ENCODE data around the gene FOXP1.
A peak's percentile ranks its signal among the peaks of the same experiment; 100 is the strongest.

DNA sequence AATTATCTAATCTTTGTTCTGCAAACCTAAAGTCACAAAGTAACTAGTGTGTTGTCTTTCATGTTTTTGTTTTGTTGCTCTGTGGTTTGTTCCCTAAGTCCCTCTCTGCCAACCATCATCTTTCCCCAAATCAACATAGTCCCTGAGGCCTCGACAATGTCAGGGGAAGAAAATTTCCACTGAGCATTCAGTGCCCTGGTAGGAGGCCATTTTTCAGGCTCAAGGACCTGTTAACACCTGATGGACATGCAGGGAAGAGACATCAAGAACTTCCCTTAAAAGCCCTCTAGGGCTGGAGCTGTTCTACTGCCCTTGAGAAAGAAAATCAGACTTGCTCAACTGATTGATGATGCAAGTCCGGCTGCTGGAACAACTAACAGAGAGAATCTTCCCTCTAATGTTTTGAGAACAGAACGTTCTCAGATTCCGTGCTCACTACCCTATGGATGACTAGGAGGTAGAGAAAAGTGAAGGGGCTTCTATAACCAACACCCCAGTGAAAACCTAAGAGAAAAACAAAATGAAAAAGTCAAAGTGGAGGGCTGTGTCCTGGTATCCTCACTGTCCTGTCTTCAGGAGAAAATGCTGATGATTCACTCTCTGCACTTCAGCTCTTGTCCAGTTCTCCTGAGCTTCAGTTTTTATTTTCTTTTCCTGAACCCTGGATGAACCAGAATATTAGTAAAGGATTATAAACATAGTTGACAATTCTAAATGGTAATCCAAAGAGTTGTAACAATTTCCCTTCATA, 373.1 kb downstream of the FOXP1 start:
- TF ChIP-seq, protein P1, sequence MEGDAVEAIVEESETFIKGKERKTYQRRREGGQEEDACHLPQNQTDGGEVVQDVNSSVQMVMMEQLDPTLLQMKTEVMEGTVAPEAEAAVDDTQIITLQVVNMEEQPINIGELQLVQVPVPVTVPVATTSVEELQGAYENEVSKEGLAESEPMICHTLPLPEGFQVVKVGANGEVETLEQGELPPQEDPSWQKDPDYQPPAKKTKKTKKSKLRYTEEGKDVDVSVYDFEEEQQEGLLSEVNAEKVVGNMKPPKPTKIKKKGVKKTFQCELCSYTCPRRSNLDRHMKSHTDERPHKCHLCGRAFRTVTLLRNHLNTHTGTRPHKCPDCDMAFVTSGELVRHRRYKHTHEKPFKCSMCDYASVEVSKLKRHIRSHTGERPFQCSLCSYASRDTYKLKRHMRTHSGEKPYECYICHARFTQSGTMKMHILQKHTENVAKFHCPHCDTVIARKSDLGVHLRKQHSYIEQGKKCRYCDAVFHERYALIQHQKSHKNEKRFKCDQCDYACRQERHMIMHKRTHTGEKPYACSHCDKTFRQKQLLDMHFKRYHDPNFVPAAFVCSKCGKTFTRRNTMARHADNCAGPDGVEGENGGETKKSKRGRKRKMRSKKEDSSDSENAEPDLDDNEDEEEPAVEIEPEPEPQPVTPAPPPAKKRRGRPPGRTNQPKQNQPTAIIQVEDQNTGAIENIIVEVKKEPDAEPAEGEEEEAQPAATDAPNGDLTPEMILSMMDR (IDR thresholded peaks at IDR 0.05) = peak in 3 of 7 experiments; percentile 7 to 18 (median 15)
- TF ChIP-seq POLR2AphosphoS5 (IDR thresholded peaks at IDR 0.05) (peak; percentile 49 to 73 (median 59)), EP300 (IDR thresholded peaks at IDR 0.05) (peak; percentile 38)
